ENCODE measurements around the gene DNAH1. TPM values are rescaled to one million over a fixed set of nuclear protein-coding genes. Genes with fewer than 3 reads are reported as not detected.
A peak's percentile ranks its signal among the peaks of the same experiment; 100 is the strongest.
"Not testable (repeated sequence)": the region's sequence is repeated elsewhere in the genome, so short reads cannot be mapped to it uniquely, and the experiment has no call there.

Gene DNAH1
- 11.2 TPM for total RNA-seq
- long read RNA-seq, partial matches to known transcripts: 2 of 11 reads
- long read RNA-seq, other reads (novel, unspliced or antisense): 9 of 11 reads

DNA sequence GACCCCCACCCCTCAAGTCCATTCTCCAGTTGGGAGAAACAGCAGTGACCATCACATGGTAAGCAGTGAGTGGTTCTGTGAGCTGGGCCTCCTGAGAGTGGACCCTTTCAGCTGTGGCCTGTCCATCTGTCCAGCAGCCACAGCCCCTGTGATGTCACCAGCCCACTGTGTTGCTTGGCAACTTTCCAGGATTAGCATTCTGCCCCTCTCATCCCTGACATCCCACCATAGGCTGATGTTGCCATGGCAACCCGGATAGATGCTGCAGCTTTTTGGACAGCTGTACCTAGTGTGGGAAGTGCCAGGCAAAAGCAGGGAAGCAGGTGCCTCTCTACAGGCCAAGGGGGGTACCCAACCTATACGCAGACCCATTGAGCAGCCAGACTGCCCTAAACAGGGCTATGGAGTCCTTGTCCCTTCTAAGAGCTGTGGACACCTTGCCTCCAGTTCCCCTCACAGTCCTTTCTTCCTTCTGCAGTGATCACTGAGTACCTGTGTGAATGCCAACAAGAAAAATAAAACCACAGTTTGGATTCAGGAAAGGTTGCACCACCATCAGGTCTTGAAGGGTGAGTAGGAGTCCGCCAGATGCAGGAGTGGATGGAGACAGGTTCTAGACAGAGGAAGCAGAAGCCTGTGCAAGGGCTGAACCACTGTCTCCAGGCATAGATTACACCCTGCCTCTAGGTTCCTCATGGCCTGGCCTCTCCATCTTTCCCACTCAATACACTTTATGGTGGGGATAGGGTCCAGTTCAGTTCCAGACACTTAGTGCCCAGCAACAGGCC is at the start of gene DNAH1:
DNAH1 (plus strand) TSS at position 343 of the 788 bp plus-strand sequence. CDS start 6,124 bp downstream, outside the sequence.
- ATAC-seq (no peak), DNase-seq (no peak)
- intact Hi-C loops (cut with DNase I): no loop called here
- TF ChIP-seq, protein P1, sequence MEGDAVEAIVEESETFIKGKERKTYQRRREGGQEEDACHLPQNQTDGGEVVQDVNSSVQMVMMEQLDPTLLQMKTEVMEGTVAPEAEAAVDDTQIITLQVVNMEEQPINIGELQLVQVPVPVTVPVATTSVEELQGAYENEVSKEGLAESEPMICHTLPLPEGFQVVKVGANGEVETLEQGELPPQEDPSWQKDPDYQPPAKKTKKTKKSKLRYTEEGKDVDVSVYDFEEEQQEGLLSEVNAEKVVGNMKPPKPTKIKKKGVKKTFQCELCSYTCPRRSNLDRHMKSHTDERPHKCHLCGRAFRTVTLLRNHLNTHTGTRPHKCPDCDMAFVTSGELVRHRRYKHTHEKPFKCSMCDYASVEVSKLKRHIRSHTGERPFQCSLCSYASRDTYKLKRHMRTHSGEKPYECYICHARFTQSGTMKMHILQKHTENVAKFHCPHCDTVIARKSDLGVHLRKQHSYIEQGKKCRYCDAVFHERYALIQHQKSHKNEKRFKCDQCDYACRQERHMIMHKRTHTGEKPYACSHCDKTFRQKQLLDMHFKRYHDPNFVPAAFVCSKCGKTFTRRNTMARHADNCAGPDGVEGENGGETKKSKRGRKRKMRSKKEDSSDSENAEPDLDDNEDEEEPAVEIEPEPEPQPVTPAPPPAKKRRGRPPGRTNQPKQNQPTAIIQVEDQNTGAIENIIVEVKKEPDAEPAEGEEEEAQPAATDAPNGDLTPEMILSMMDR (IDR thresholded peaks at IDR 0.05): no peak
- H3K4me1 ChIP-seq: peaks cover 23% of the 10 kb centered on the region
- H3K27me3 ChIP-seq: no peaks in the 10 kb centered on the region
- no peak within 1 kb of the TSS for H3K27ac ChIP-seq
- peak within 1 kb of the TSS; percentile 45 for H3K4me3 ChIP-seq
- H3K9me3 ChIP-seq: no peaks in the 10 kb centered on the region
- no peaks in the 10 kb centered on the region for H3K36me3 ChIP-seq

DNA sequence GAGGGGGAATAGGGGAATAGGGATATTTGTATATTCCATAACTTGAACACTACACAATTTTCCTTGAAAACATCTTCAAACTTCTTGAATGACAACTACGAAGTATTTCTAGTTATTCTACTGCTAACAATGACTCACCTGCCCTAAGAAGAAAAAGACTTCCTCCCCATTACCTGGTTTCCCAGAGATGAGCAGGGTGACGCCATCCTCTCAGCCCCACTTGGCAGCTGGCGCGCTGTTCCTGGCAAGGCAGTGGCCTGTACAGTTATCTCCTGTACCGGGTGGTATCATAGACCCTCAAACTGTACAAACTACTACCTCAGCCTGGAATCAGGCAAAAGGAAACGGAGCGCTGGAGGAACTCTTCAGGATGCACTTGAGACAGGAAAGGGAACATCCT is 48.1 kb upstream of the DNAH1 start:
- TF ChIP-seq, protein P1 (IDR thresholded peaks at IDR 0.05): no peak
- DNase-seq (no peak), ATAC-seq (peak; percentile 44)
- peaks cover 70% of the 10 kb centered on the region for H3K36me3 ChIP-seq
- H3K4me1 ChIP-seq: peaks cover 53% of the 10 kb centered on the region
- no peaks in the 10 kb centered on the region for H3K9me3 ChIP-seq
- H3K27ac ChIP-seq: no peak overlapping the region
- intact Hi-C loops (cut with DNase I): no loop called here
- no peaks in the 10 kb centered on the region for H3K27me3 ChIP-seq
- no peak overlapping the region for H3K4me3 ChIP-seq

DNA sequence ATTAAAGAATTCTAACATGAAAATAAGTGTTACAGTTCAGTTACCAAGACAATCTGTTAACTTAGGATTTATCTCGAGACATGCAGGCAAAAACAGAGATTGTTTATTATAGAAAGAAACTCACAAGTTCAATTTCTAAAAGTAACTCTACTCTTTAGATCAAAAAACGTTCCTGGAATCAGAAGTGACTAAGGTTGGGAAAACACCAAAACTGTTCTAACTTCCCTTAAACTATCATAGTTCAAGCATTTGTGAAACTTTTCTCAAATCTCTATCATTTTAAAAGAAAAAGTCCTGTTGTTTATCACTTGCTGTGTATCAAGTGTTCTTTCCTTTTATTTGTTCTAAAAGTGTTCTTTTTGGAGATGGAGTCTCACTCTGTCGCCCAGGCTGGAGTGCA is 46.3 kb upstream of the DNAH1 start:
- Histone ChIP-seq H3K27ac (peak overlapping the region; percentile 55), H3K4me1 (peaks cover 70% of the 10 kb centered on the region), H3K4me3 (no peak overlapping the region), H3K9me3 (no peaks in the 10 kb centered on the region), H3K27me3 (no peaks in the 10 kb centered on the region), H3K36me3 (peaks cover 59% of the 10 kb centered on the region)
- TF ChIP-seq, protein P1 (IDR thresholded peaks at IDR 0.05): no peak
- no peak for DNase-seq
- intact Hi-C loops (cut with DNase I): no loop called here
- no peak for ATAC-seq

DNA sequence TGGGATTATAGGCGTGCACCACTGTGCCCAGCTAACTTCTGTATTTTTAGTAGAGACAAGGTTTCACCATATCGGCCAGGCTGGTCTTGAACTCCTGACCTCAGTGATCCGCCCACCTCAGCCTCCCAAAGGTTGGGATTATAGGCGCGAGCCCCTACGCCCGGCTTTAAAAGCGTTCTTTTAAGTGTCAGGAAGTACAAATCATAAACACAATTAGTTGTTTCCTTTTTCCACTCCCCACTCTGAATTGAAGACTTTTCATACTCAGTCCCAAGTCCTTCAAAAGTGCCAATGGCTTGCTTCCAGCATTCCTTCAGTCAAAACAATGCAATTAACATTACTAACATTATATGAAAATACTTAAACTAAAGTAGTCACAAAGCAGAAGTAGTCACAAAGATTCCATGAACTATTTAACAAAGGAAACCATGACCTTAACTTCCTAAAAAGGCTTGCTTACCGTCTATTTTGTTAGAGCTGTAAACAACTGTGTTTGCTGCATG is 45.8 kb upstream of the DNAH1 start:
- Histone ChIP-seq H3K4me3 (peak overlapping the region; percentile 2), H3K27me3 (no peaks in the 10 kb centered on the region), H3K9me3 (no peaks in the 10 kb centered on the region), H3K27ac (peak overlapping the region; percentile 55), H3K4me1 (peaks cover 75% of the 10 kb centered on the region), H3K36me3 (peaks cover 57% of the 10 kb centered on the region)
- DNase-seq (no peak), ATAC-seq (peak; percentile 55)
- intact Hi-C loops (cut with DNase I): no loop called here
- TF ChIP-seq, protein P1 (IDR thresholded peaks at IDR 0.05): no peak

DNA sequence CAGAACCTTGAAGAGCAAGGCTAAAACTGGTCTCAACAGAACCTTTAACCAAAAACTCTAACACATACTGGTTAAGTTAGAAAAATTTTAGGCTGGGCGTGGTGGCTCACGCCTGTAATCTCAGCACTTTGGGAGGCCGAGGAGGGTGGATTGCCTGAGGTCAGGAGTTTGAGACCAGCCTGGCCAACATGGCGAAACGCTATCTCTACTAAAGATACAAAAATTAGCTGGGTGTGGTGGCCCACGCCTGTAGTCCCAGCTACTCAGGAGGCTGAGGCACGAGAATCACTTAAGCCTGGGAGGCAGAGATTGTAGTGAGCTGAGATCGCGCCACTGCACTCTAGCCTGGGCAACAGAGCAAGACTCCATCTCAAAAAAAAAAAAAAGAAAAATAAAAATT is 43.9 kb upstream of the DNAH1 start:
- H3K4me3 ChIP-seq: not testable (repeated sequence)

DNA sequence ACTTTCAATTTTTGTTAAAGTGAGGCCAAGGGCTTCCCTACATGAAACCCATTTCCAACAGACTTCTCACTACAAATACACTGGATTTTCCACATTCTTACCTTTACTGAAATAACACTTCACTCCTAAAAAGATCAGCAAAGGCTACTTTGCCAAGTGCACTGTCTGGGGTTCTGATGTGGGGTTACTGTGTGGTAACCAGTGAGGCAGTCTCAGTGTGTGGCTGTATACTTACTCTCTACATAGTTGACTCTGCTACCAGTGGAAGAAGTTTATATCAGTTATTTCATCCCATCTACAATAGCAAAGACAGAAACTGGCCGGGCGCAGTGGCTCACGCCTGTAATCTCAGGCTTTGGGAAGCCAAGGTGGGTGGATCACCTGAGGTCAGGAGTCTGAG is 43.3 kb upstream of the DNAH1 start:
- ATAC-seq (peak; percentile 24), DNase-seq (no peak)
- Histone ChIP-seq H3K9me3 (no peaks in the 10 kb centered on the region), H3K27ac (no peak overlapping the region), H3K27me3 (no peaks in the 10 kb centered on the region), H3K4me1 (peaks cover 93% of the 10 kb centered on the region), H3K36me3 (peaks cover 32% of the 10 kb centered on the region), H3K4me3 (no peak overlapping the region)
- intact Hi-C loops (cut with DNase I): no loop called here
- TF ChIP-seq, protein P1 (IDR thresholded peaks at IDR 0.05): no peak

More for the DNA sequence above, 43.9 kb upstream of the DNAH1 start:
- H3K9me3 ChIP-seq; DNase-seq; intact Hi-C loops (cut with DNase I); ATAC-seq; H3K27me3 ChIP-seq: not testable (repeated sequence)
- Histone ChIP-seq H3K36me3 (peaks cover 38% of the 10 kb centered on the region), H3K4me1 (peaks cover 94% of the 10 kb centered on the region), H3K27ac (peak overlapping the region; percentile 55)

DNA sequence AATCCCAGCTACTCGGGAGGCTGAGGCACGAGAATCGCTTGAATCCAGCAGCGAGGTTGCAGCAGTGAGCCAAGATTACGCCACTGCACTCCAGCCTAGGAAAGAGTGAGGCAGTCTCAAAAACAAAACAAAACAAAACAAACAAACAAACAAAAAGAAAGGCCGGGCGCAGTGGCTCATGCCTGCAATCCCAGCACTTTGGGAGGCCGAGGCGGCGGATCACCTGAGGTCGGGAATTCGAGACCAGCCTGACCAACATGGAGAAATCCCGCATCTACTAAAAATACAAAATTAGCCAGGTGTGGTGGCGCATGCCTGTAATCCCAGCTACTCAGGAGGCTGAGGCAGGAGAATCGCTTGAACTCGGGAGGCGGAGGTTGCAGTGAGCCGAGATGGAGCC is 41.3 kb upstream of the DNAH1 start:
- ATAC-seq; H3K27me3 ChIP-seq; intact Hi-C loops (cut with DNase I); H3K9me3 ChIP-seq; DNase-seq: not testable (repeated sequence)
- Histone ChIP-seq H3K4me1 (peaks cover 80% of the 10 kb centered on the region), H3K27ac (peak overlapping the region; percentile 97), H3K4me3 (peak overlapping the region; percentile 77), H3K36me3 (peaks cover 12% of the 10 kb centered on the region)
